Stimulated activated CD8-positive, alpha-beta memory T cell treated with anti-CD3 and anti-CD28 coated beads, Interleukin-15, amount 100 ng/mL, for 24 hours (primary cell): ENCODE results near the gene NISCH.

Experiments used
- DNase-seq: peaks from one replicate; pipeline ENCODE4 v3.0.0-alpha.2; 2020; ENCODE audit warnings: low read depth

Gene NISCH

DNA sequence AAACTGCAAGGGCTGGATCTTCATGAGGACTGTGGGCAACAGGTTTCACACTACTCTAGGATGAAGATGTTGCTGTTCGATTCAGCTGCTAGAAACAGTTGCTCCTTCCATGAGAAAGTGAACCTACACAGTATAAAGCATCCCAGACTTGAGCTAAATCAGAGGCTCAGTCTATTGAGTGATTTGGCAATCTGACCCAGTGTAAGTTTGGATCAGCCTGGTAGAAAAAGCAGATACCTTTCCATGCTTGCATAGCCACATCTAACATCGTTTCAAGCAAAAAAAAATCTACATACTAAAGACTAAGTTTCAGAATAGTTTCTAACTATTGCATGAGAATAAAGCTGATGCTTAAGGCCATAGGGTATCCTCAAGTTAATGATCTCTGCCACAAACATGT, 85.6 kb downstream of the NISCH start:
- no peak for DNase-seq
